Measurements from ENCODE around the gene DDX53. TPM values are rescaled to one million over a fixed set of nuclear protein-coding genes. Genes with fewer than 3 reads are reported as not detected.

DDX53 gene
- total RNA-seq, 1 donor from 2014 or later, result not detected

DNA sequence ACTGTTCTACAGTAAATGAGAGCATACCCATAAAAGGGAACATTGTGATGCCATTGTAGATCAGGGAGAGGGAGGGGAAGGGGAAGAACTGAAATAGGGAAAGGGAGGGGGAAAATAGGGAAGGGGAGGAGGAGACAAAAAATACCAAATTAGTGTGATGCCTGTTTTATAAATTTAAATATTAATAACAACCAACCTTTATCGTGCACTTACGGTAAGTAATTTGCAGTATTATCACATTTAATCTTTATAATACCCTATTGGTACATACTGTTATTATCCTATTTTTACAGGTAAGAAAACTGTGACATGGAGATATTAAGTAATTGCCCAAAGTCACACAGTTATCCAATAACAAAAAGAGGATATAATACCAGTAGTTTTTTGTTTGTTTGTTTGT, 41.5 kb upstream of the DDX53 start:
- H3K4me1 Mint-ChIP-seq, result no peaks in the 10 kb centered on the region
- no peak overlapping the region for H3K27ac Mint-ChIP-seq
- H4K20me1 ChIP-seq (ENCODE audit: low read depth), result no peaks in the 10 kb centered on the region
- H3K4me3 ChIP-seq, result no peak overlapping the region
- H3K9me3 Mint-ChIP-seq, result no peaks in the 10 kb centered on the region
- H3K36me3 ChIP-seq, result no peaks in the 10 kb centered on the region
- H2AFZ ChIP-seq (replicated peaks), result no peak overlapping the region
- H3K79me2 ChIP-seq (ENCODE audit: low read depth), result no peaks in the 10 kb centered on the region
- no peak overlapping the region for H3K9ac ChIP-seq
- H3K27me3 ChIP-seq, result no peaks in the 10 kb centered on the region
- DNase-seq (ENCODE audit: low spot score), result no peak
- TF ChIP-seq EZH2phosphoT487 (IDR thresholded peaks at IDR 0.05), result no peak
- TF ChIP-seq EZH2 (IDR thresholded peaks at IDR 0.05), result no peak
- no peak for TF ChIP-seq CTCF (IDR thresholded peaks at IDR 0.05)
- no peak overlapping the region for H3K4me3 Mint-ChIP-seq
- no peaks in the 10 kb centered on the region for H3K4me1 ChIP-seq
- H3K27me3 Mint-ChIP-seq (ENCODE audit: insufficient read depth, low read depth), result peaks cover 4% of the 10 kb centered on the region
- H3F3A ChIP-seq (ENCODE audit: low read depth), result no peaks in the 10 kb centered on the region
- H3K27ac ChIP-seq, result no peak overlapping the region
- no peaks in the 10 kb centered on the region for H3K9me3 ChIP-seq (ENCODE audit: low read depth)
- H3K4me2 ChIP-seq, result no peak overlapping the region
- no peaks in the 10 kb centered on the region for H3K36me3 Mint-ChIP-seq

DNA sequence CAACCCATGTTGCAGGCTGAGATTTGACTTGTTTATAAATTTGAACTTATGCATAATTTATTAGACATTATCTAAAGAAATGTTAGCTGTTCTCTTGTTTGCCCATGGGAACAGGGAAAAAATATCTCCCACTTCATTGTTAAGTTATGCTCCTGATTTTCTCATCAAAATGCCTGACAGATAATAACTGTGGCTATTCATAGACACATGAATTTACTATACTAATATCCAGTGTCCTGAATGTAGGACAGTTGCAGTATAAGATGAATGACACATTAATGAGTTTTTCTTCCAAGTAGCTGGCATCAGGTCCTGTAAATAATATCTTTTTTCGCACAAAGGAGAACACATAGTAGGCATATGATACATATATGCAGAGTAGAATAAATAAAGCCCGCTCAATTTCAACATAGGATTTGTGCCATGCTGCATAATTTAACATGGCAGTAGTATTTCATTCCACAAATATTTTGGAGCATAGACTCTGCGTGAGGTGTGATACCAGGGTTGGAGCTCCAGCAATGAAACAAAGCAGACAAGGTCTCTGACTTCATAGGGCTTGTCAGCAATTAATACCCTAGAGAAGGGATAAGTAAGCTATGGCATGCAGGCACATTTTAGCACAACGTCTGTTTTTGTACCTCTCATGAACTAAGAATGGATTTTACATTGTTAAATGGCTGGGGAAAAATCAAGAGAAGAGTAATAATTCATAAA, 40.4 kb upstream of the DDX53 start:
- H4K20me1 ChIP-seq (ENCODE audit: low read depth), result no peaks in the 10 kb centered on the region
- no peaks in the 10 kb centered on the region for H3F3A ChIP-seq (ENCODE audit: low read depth)
- H3K79me2 ChIP-seq (ENCODE audit: low read depth), result no peaks in the 10 kb centered on the region
- TF ChIP-seq CTCF (IDR thresholded peaks at IDR 0.05) (no peak), EZH2 (IDR thresholded peaks at IDR 0.05) (no peak), EZH2phosphoT487 (IDR thresholded peaks at IDR 0.05) (no peak)
- Mint-ChIP-seq H3K27me3 (ENCODE audit: insufficient read depth, low read depth) (peaks cover 6% of the 10 kb centered on the region), H3K27ac (no peak overlapping the region), H3K36me3 (no peaks in the 10 kb centered on the region), H3K9me3 (no peaks in the 10 kb centered on the region), H3K4me3 (no peak overlapping the region), H3K4me1 (no peaks in the 10 kb centered on the region)
- no peaks in the 10 kb centered on the region for H3K36me3 ChIP-seq
- no peak overlapping the region for H2AFZ ChIP-seq (replicated peaks)
- H3K4me2 ChIP-seq, result no peak overlapping the region
- no peaks in the 10 kb centered on the region for H3K9me3 ChIP-seq (ENCODE audit: low read depth)
- H3K9ac ChIP-seq, result no peak overlapping the region
- no peaks in the 10 kb centered on the region for H3K27me3 ChIP-seq
- DNase-seq (ENCODE audit: low spot score), result no peak
- no peaks in the 10 kb centered on the region for H3K4me1 ChIP-seq
- H3K4me3 ChIP-seq, result no peak overlapping the region
- H3K27ac ChIP-seq, result no peak overlapping the region

DNA sequence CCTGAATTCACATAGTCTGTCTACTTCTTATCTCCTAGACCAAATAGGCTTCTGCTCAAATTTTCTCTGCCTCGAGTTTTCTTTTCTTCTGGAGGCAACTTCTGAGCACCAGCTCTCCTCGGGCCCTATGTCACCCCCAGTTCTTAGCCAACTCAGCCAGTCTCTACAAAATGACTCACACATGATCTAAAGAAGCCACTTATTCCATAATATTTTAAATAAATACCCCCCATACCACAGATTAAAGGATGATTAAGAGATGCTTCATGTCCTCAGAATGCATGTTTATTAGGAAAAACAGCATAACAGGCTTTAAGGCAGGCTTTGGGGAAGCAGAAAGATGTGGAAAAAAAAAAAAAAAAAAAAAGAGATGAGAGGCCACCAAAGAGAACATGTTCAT, 36.6 kb upstream of the DDX53 start:
- Histone ChIP-seq H3K4me1 (no peaks in the 10 kb centered on the region), H2AFZ (replicated peaks) (no peak overlapping the region), H3K9me3 (ENCODE audit: low read depth) (no peaks in the 10 kb centered on the region), H3K4me3 (no peak overlapping the region), H3K79me2 (ENCODE audit: low read depth) (no peaks in the 10 kb centered on the region), H3K9ac (no peak overlapping the region), H3F3A (ENCODE audit: low read depth) (no peaks in the 10 kb centered on the region), H4K20me1 (ENCODE audit: low read depth) (no peaks in the 10 kb centered on the region), H3K27me3 (no peaks in the 10 kb centered on the region), H3K27ac (no peak overlapping the region), H3K4me2 (no peak overlapping the region), H3K36me3 (no peaks in the 10 kb centered on the region)
- no peak for DNase-seq (ENCODE audit: low spot score)
- Mint-ChIP-seq H3K9me3 (no peaks in the 10 kb centered on the region), H3K27ac (no peak overlapping the region), H3K4me1 (no peaks in the 10 kb centered on the region), H3K4me3 (no peak overlapping the region), H3K27me3 (ENCODE audit: insufficient read depth, low read depth) (peaks cover 3% of the 10 kb centered on the region), H3K36me3 (no peaks in the 10 kb centered on the region)
- TF ChIP-seq CTCF (IDR thresholded peaks at IDR 0.05), result no peak
- no peak for TF ChIP-seq EZH2 (IDR thresholded peaks at IDR 0.05)
- no peak for TF ChIP-seq EZH2phosphoT487 (IDR thresholded peaks at IDR 0.05)

All from neural progenitor cell (in vitro differentiated cells).